Pancreas (tissue), 10 donors: ENCODE measurements around the gene CARD9. TPM values are rescaled to one million over a fixed set of nuclear protein-coding genes. Genes with fewer than 3 reads are reported as not detected.

ENCODE experiments used
- ATAC-seq, 4 donors: fragments of 200-7000 bp; cut with Tn5 transposase; one replicate each; pipeline versions ENCODE4 v1.8.0 to v1.9.1; 2020; ENCODE audit warnings: mild to moderate bottlenecking in 4 of 4, moderate library complexity in 4 of 4
- DNase-seq, 6 donors: peaks; one replicate each; pipeline ENCODE4 v3.0.0-alpha.2; 2020
- FAIRE-seq: peaks from 2 replicates; lab custom pipeline; 2012; peaks lifted over from hg19 to GRCh38; lab: Jason Lieb, UNC
- H3K27ac ChIP-seq, 4 donors: fragments of 200-600 bp; sonication (generic); 1 replicate in 3 of 4; 2 replicates in 1 of 4; pipeline versions ENCODE4 v1.5.0 to v1.8.0; 2020
- H3K27me3 ChIP-seq, 4 donors: fragments of 200-600 bp; one replicate each; pipeline ENCODE4 v1.8.0; 2021
- H3K36me3 ChIP-seq, 3 donors: fragments of 200-600 bp; sonication (generic) in 1 of 3; one replicate each; pipeline versions ENCODE4 v1.5.0 to v1.8.0; 2020 to 2021
- H3K4me1 ChIP-seq, 3 donors: fragments of 200-600 bp; one replicate each; pipeline ENCODE4 v1.8.0; 2021
- H3K4me3 ChIP-seq, 4 donors: fragments of 200-600 bp; sonication (generic) in 2 of 4; one replicate each; pipeline versions ENCODE4 v1.5.0 to v1.8.0; 2020 to 2021
- H3K9me3 ChIP-seq, 4 donors: fragments of 200-600 bp; one replicate each; pipeline ENCODE4 v1.8.0; 2021
- CTCF ChIP-seq, 4 donors: fragments of 200-600 bp; sonication (generic) in 3 of 4; IDR thresholded peaks; one replicate each; pipeline versions ENCODE4 v1.5.0 to v1.8.0; 2021; ENCODE audit warnings: antibody characterized with exemption in 4 of 4
- WGBS, 2 donors: extraction: QIAGEN DNeasy Blood & Tissue Kit; methylation state at CpG; one replicate each; pipeline ENCODE4 v1.1.7; 2013; 5-methylcytosine and 5-hydroxymethylcytosine counted together
- intact Hi-C, 3 donors: fragments of 100-400 bp; cut with DNase I; formaldehyde crosslinking; loops; one replicate each; pipeline versions ENCODE4 v1.11.1 to v1.14.2; 2022
- polyA plus RNA-seq, 2 donors: library from polyadenylated mRNA; stranded (reverse); fragments of 200-250 nt; gene quantifications; one replicate each; pipeline ENCODE4 v1.2.3, GENCODE V29; 2013
- total RNA-seq, 6 donors: library from RNA; stranded (reverse); fragmentation: NEBNext Ultra II Directional in 4 of 6; extraction: Animal tissue kit (Norgen Biotek cat#: 25700) in 4 of 6; gene quantifications; one replicate each; pipeline versions ENCODE4 v1.2.1 to v1.2.4, GENCODE V29; 2021 to 2023
- donor health status: healthy with polysubstance abuse.
- donor health status: DM: no; HTN: no; CAD: no; lungs with moderate emphysema.
- donor health status: DM: no; HTN: no; CAD: no.
- donor health status: control.
- donor health status: control.
- donor health status: Bipolar disorder and iron deficiency.
- donor health status: DM: yes; HTN: yes; CAD: no.
- donor health status: DM: no; HTN: no; CAD: no.
- donor health status: DM: no; HTN: no; CAD: no.
- donor health status: DM: yes; HTN: yes; CAD: no.

The CARD9 gene, protein sequence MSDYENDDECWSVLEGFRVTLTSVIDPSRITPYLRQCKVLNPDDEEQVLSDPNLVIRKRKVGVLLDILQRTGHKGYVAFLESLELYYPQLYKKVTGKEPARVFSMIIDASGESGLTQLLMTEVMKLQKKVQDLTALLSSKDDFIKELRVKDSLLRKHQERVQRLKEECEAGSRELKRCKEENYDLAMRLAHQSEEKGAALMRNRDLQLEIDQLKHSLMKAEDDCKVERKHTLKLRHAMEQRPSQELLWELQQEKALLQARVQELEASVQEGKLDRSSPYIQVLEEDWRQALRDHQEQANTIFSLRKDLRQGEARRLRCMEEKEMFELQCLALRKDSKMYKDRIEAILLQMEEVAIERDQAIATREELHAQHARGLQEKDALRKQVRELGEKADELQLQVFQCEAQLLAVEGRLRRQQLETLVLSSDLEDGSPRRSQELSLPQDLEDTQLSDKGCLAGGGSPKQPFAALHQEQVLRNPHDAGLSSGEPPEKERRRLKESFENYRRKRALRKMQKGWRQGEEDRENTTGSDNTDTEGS
- total RNA-seq (1 to 10 TPM in 2 of 6 donors, under 1 TPM in 4; 0.23 to 5.1 (median 0.86) TPM), polyA plus RNA-seq (1 to 10 TPM; 1.3 to 2.9 TPM)

- Histone ChIP-seq H3K4me1 (peaks cover 0 to 10% (median 4%) of the 10 kb centered on the region in 3 donors), H3K27ac (peak within 1 kb of the TSS in 2 of 4 donors; percentile 5 to 39), H3K27me3 (no peaks in the 10 kb centered on the region), H3K4me3 (peak within 1 kb of the TSS in 1 of 4 donors; percentile 29), H3K9me3 (no peaks in the 10 kb centered on the region), H3K36me3 (no peaks in the 10 kb centered on the region)
- FAIRE-seq: no peak
- intact Hi-C loops: no loop called here
- WGBS, 2 donors: 67 to 74% methylated on average over 27 of the region's 27 CpGs
- no peak for TF ChIP-seq CTCF (IDR thresholded peaks at IDR 0.05)
- peak in 1 of 6 donors; percentile 46 for DNase-seq
- ATAC-seq: peak in 3 of 4 donors; percentile 39 to 68 (median 54)
Observed at GRCh38 chr9:136373300-136374182, at the start of gene CARD9. Gene CARD9 (minus strand): TSS chr9:136373669. CDS start chr9:136372078, 1,591 bp downstream.

GRCh38 chr9:136422876-136423275 lies 49.4 kb upstream of the CARD9 start:
- ATAC-seq: no peak
- DNase-seq: peak in 1 of 6 donors; percentile 51
- Histone ChIP-seq H3K27ac (no peak overlapping the region), H3K4me3 (no peak overlapping the region), H3K36me3 (peaks cover 0 to 48% (median 32%) of the 10 kb centered on the region in 3 donors), H3K9me3 (no peaks in the 10 kb centered on the region), H3K4me1 (no peaks in the 10 kb centered on the region), H3K27me3 (no peaks in the 10 kb centered on the region)
- intact Hi-C loops: no loop called here
- TF ChIP-seq CTCF (IDR thresholded peaks at IDR 0.05): no peak
- FAIRE-seq: no peak
- 96% methylated on average over 26 of the region's 26 CpGs for WGBS, 2 donors

GRCh38 chr9:136421791-136422190 lies 48.3 kb upstream of the CARD9 start:
- no peak for TF ChIP-seq CTCF (IDR thresholded peaks at IDR 0.05)
- Histone ChIP-seq H3K4me1 (no peaks in the 10 kb centered on the region), H3K36me3 (peaks cover 0 to 59% (median 38%) of the 10 kb centered on the region in 3 donors), H3K27ac (no peak overlapping the region), H3K4me3 (no peak overlapping the region), H3K9me3 (no peaks in the 10 kb centered on the region), H3K27me3 (no peaks in the 10 kb centered on the region)
- 90 to 91% methylated on average over 21 of the region's 21 CpGs for WGBS, 2 donors
- FAIRE-seq (no peak), ATAC-seq (no peak), DNase-seq (peak in 1 of 6 donors; percentile 62)
- intact Hi-C loops: no loop called here

- no peaks in the 10 kb centered on the region for H3K9me3 ChIP-seq
- no peak overlapping the region for H3K4me3 ChIP-seq
- DNase-seq (peak in 1 of 6 donors; percentile 19), ATAC-seq (no peak), FAIRE-seq (no peak)
- intact Hi-C loops: no loop called here
- peaks cover 0 to 83% (median 45%) of the 10 kb centered on the region in 3 donors for H3K36me3 ChIP-seq
- TF ChIP-seq CTCF (IDR thresholded peaks at IDR 0.05): no peak
- no peaks in the 10 kb centered on the region for H3K4me1 ChIP-seq
- H3K27me3 ChIP-seq: no peaks in the 10 kb centered on the region
- WGBS, 2 donors: 93 to 94% methylated on average over 11 to 12 of the region's 12 CpGs
- no peak overlapping the region for H3K27ac ChIP-seq
Observed at GRCh38 chr9:136419092-136419420, 45.6 kb upstream of the CARD9 start.
